Spinal cord (tissue), 10 donors: ENCODE measurements around the gene STAC3. TPM values are rescaled to one million over a fixed set of nuclear protein-coding genes. Genes with fewer than 3 reads are reported as not detected.

Experiments used
- DNase-seq, 6 donors: peaks; one replicate each; pipeline versions ENCODE4 v3.0.0 to v3.0.0-alpha.2; 2013 to 2015; ENCODE audit warnings: low spot score in 6 of 6, low read depth in 4 of 6
- H3K27ac ChIP-seq: one replicate; pipeline ENCODE4 v1.5.1; 2013; ENCODE audit warnings: low read depth, low read length, control low read depth
- H3K27me3 ChIP-seq: one replicate; pipeline ENCODE4 v1.6.1; 2013; ENCODE audit warnings: low read length; ENCODE audit not compliant: control insufficient read depth, insufficient read depth
- H3K36me3 ChIP-seq: one replicate; pipeline ENCODE4 v1.6.1; 2013; ENCODE audit warnings: low read length; ENCODE audit not compliant: control insufficient read depth, insufficient read depth
- H3K4me1 ChIP-seq: one replicate; pipeline ENCODE4 v1.6.1; 2013; ENCODE audit warnings: low read length; ENCODE audit not compliant: control insufficient read depth, insufficient read depth
- H3K4me3 ChIP-seq: one replicate; pipeline ENCODE4 v1.5.1; 2013; ENCODE audit warnings: low read depth, low read length, control low read depth
- H3K9me3 ChIP-seq: one replicate; pipeline ENCODE4 v1.6.1; 2013; ENCODE audit warnings: low read length; ENCODE audit not compliant: control insufficient read depth, insufficient read depth
- WGBS: methylation state at CpG from one replicate; pipeline ENCODE4 v1.1.5; 2013; ENCODE audit warnings: missing lambda C conversion rate; ENCODE audit not compliant: insufficient coverage; 5-methylcytosine and 5-hydroxymethylcytosine counted together
- polyA plus RNA-seq, 2 donors: library from polyadenylated mRNA; unstranded; fragments of 120-200 nt; gene quantifications; one replicate each; pipeline ENCODE4 v1.2.1, GENCODE V29; 2013; ENCODE audit not compliant: insufficient read length in 2 of 2
- total RNA-seq, 2 donors: library from RNA; depleted of rRNA in 1 of 2; stranded (reverse); fragments of 120-200 nt in 1 of 2; fragments of >200 nt in 1 of 2; gene quantifications; one replicate each; pipeline versions ENCODE4 v1.2.3 to v1.2.4, GENCODE V29; 2013 to 2014
- donor health status: healthy.

Gene STAC3
- total and polyA plus RNA-seq, 4 donors, result 1.7 to 10.9 (median 3.1) TPM

DNA sequence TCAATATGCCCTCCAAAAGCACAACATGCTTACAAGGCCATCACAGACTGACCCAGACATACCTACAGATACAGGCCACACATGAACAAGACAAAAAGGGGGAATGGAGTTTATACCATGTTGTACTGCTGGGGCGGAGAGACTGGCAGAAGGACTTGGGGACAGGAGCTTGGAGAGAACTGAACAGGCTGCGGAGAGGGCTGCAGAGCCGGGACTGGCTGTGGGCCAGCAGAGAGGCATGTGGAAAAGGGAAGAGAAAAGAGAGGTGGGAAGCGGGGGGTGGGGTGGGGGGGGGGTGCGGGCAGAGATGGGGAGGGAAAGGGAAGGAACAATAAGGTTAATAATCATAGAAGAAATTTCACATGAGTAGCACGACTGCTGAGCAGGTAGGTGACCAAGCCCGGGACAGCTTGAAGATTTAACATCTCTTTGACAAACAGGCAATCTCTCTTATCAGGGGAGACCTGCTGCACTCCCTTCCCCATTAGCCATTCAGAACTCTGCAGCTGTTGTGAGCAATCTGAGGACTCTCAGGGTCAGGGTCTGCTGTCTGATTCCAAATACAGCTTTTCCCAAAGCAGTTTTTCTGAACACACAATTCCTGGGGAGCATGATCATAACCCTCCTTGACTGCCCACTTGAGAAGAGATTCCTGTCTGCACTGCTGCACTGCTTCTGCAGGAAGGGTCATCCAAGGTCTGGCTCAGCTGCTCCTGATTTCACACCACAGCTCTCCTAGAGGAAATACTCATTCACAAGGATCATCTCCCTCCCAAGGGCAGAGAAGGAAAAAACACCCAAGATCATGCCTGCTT, 21.6 kb upstream of the STAC3 start:
- H3K4me1 ChIP-seq, result no peaks in the 10 kb centered on the region
- no peak overlapping the region for H3K27ac ChIP-seq
- H3K36me3 ChIP-seq, result peaks cover 45% of the 10 kb centered on the region
- H3K9me3 ChIP-seq, result no peaks in the 10 kb centered on the region
- DNase-seq, result peak in 1 of 6 donors; percentile 44
- no peak overlapping the region for H3K4me3 ChIP-seq
- WGBS, result 69% methylated on average over 4 of the region's 7 CpGs
- H3K27me3 ChIP-seq, result no peaks in the 10 kb centered on the region

DNA sequence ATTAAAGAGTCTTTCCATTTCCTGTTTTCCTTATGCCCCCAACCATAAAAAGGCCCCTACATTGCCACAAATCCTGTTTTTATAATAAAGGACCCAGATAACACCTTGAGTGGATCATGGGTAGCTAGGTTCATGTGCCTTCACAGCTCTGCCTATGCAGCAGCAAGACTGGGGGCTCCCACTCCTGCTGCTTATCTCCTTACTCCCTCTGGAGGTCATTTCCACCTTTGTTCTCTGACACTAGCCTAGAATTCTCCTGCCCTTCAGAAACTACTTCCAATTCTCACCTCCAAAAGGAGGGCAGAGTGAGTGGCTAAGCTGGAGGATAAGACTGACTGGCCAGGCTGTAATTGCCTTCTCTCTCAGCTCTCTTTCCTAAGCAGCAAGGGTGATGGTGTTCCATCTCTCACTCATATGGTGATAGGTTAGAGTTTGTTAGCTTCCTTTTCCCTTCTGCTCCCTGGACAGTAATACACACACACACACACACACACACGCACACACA, 20.0 kb upstream of the STAC3 start:
- no peak for DNase-seq
- Histone ChIP-seq H3K4me1 (no peaks in the 10 kb centered on the region), H3K4me3 (no peak overlapping the region), H3K36me3 (peaks cover 55% of the 10 kb centered on the region), H3K27ac (no peak overlapping the region), H3K27me3 (no peaks in the 10 kb centered on the region), H3K9me3 (no peaks in the 10 kb centered on the region)
- no CpG with 5 or more reads among the region's 1 CpG for WGBS

DNA sequence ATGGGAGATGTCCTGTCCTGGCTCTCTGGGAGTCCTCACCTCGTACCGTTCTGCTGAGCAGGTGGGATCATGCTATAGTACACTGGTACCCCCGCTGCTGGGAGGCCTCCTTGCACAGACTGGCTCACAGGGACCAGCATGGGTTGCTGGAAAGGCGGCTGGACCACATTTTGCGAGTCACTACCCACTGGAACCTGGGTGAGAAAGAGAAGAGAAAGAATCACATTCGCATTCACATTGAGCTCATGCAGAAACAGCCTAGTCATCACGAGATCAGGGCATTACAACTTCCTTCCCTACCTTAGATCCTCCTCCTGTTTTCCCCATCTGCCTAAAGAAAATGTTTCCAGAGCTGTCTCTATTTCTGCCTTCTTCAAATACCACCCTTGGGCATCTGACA, 17.3 kb upstream of the STAC3 start:
- H3K4me3 ChIP-seq, result no peak overlapping the region
- no peaks in the 10 kb centered on the region for H3K9me3 ChIP-seq
- peaks cover 4% of the 10 kb centered on the region for H3K4me1 ChIP-seq
- peaks cover 59% of the 10 kb centered on the region for H3K36me3 ChIP-seq
- 95% methylated on average over 6 of the region's 7 CpGs for WGBS
- DNase-seq, result no peak
- no peaks in the 10 kb centered on the region for H3K27me3 ChIP-seq
- no peak overlapping the region for H3K27ac ChIP-seq

DNA sequence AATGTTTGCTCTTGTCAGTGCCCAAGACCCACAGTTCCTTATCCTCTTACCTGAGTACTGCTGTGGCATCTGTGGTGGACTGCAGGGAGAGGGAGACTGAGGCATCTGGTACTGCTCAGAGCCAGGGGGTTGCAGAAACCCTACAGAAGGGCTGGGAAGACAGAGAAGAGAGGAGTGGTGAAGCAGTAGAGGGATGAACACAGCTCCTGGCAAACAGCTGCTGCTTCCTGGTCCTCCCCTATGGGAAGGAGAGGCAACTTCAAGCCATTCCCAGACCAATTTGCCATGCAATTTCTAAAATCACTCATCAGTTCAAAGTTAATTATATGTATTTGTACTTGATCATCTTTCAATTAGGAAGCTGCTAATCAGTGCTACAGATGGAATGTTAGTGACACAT, 15.7 kb upstream of the STAC3 start:
- DNase-seq, result no peak
- Histone ChIP-seq H3K36me3 (peaks cover 52% of the 10 kb centered on the region), H3K27ac (no peak overlapping the region), H3K9me3 (no peaks in the 10 kb centered on the region), H3K27me3 (no peaks in the 10 kb centered on the region), H3K4me1 (peaks cover 5% of the 10 kb centered on the region), H3K4me3 (no peak overlapping the region)

DNA sequence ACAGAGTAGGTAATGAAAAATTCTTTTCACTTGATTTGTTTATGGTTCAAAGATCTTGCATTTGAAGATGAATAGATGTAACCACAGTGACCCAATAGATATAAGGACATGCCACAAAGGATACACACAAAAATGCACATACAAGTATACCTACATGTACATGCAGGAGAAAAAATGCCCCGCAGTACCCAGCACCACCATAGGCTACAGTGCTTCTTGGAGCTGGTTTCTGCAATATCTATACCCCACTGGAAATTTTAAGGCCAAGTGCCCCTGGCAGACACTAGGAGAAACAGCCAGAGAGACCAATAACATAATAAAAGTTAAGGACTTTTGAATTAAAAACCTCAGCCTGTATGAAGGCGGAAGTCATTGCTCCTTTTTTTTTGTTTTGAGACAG, 12.1 kb upstream of the STAC3 start:
- Histone ChIP-seq H3K4me1 (peaks cover 9% of the 10 kb centered on the region), H3K27me3 (no peaks in the 10 kb centered on the region), H3K4me3 (no peak overlapping the region)

DNA sequence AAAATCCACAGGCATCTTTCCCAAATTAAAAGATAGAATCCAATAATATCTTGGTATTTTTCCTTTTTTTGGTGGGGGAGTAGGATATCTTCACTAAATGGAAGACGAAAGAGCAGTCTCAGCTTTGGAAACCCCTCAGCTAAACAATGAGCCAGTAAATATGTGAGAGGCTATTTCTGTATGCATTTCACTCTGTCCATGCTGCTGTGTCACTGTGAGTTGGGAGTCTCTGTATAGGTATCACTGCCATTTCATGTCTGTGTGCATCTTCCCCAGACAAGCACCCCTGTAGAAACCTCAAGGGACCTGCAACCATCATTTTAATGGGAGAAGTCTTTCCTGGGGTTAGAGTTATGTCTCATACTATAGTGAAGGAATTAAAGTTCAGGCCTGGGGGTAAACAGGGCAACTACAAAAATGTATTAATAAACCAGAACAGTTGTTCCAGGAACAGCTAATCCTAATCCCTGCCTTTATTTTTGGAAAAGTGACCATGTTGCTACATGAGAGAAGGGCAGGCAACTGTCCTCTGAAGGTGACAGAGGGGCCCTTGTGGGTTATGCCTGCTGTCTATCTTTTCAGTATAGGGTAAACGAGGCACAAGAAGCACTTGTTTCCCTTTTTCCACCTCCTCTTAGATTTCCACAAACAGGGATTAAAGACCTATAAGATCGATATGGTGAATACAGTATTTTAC, 11.3 kb upstream of the STAC3 start:
- peaks cover 40% of the 10 kb centered on the region for H3K36me3 ChIP-seq
- no CpG with 5 or more reads among the region's 3 CpGs for WGBS
- DNase-seq, result peak in 1 of 6 donors; percentile 37
- H3K4me1 ChIP-seq, result peaks cover 9% of the 10 kb centered on the region
- H3K9me3 ChIP-seq, result no peaks in the 10 kb centered on the region
- H3K4me3 ChIP-seq, result no peak overlapping the region
- H3K27ac ChIP-seq, result no peak overlapping the region
- H3K27me3 ChIP-seq, result no peaks in the 10 kb centered on the region

More for the DNA sequence above, 12.1 kb upstream of the STAC3 start:
- Histone ChIP-seq H3K27ac (no peak overlapping the region), H3K9me3 (no peaks in the 10 kb centered on the region), H3K36me3 (peaks cover 40% of the 10 kb centered on the region)
- DNase-seq, result no peak
- 83% methylated on average over 1 of the region's 2 CpGs for WGBS

DNA sequence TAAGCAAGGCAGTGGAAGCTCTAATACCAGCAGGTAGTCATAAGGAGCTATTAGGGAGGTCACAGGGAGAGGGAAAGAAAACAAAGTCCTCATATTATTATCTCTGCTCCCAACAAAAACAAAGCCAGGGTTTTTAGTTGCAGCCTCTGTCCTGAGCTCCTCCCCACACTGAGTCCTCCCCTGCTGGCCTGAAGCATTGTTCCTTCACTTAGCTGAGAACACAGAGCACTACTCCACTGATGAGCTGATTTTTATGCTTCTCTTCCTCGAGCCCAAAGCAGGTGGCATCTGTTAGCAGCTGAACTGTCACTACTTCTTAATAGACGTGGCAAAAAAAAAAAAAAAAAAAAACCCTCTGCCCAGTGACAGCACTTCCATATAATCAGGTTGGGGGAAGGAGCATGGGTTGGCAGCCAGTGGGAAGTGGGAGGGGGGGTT, 10.5 kb upstream of the STAC3 start:
- H3K36me3 ChIP-seq, result peaks cover 38% of the 10 kb centered on the region
- no CpG with 5 or more reads among the region's 2 CpGs for WGBS
- DNase-seq, result peak in 2 of 6 donors; percentile 64 to 81
- peaks cover 9% of the 10 kb centered on the region for H3K4me1 ChIP-seq
- no peak overlapping the region for H3K27ac ChIP-seq
- no peaks in the 10 kb centered on the region for H3K9me3 ChIP-seq
- no peaks in the 10 kb centered on the region for H3K27me3 ChIP-seq
- no peak overlapping the region for H3K4me3 ChIP-seq

DNA sequence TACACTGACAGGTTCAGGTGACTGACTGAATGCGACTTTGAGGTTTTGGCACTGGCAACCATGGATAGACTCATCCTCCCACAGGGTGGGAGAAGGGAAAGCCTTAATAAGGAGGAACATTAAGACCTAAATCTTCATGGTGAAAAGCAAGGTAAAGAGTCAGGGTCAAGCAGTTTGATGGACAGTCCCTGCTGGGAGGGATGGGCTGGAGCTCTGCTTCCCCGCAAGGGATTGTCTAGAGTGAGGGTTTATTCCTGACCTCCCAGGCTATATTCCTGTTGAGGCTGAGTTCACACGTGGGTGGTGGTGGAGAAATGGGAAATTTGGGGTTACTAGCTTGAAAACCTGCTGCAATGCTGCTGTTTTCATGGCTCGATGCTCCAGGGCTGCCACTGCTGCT, 9.4 kb upstream of the STAC3 start:
- no peaks in the 10 kb centered on the region for H3K27me3 ChIP-seq
- no peak for DNase-seq
- 79% methylated on average over 4 of the region's 4 CpGs for WGBS
- no peaks in the 10 kb centered on the region for H3K9me3 ChIP-seq
- H3K36me3 ChIP-seq, result peaks cover 38% of the 10 kb centered on the region
- H3K4me3 ChIP-seq, result no peak overlapping the region
- H3K27ac ChIP-seq, result no peak overlapping the region
- peaks cover 5% of the 10 kb centered on the region for H3K4me1 ChIP-seq

DNA sequence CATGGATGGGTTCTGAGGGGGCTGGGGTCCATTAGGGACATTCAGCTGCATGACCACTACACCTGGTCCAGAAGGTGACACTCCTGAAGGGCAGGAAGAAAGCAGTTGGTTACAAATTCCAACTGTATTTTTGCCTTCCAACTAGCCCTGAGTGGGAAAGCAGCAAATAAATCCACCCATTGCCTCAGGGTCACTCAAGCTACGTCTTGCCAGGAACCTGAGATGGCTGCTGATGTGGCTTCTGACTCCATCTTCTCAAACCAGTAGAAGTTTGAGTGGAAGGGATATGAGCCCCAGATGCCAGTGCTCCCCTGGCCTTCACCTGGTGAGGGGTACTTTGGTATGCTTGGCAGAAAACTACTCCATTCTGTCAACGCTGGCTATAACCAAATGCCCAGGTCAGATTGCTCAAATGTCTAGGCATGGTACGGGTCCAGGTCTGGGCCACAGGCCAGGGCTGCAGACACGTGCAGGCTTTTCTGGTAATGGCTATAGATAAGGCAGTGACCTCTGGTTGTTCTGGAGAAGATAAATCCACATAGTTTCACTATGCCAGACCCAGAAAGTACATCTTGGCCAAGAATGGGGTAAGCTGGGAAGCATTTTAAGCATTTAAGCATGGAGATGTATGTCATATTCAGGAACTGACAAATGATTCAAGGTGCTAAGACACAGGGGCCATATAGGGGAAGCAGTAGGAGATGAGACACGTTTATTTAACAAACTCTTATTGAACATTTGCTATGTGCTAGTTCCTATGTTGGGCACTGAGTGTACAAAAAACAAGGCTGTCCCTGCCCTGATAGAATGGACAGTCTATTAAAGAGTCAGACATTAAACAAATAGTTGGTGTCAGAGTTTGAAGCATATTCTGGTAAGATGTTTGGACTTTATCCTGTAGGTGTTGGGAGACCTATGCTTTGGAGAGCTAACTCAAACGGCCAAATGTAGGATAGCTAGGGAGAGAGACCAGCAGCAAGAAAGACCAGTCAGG, 8.3 kb upstream of the STAC3 start:
- H3K9me3 ChIP-seq, result no peaks in the 10 kb centered on the region
- DNase-seq, result no peak
- no peak overlapping the region for H3K4me3 ChIP-seq
- no peaks in the 10 kb centered on the region for H3K27me3 ChIP-seq
- WGBS, result 93% methylated on average over 3 of the region's 6 CpGs
- no peak overlapping the region for H3K27ac ChIP-seq
- peaks cover 5% of the 10 kb centered on the region for H3K4me1 ChIP-seq
- peaks cover 41% of the 10 kb centered on the region for H3K36me3 ChIP-seq
